22Rv1 (cell line): ENCODE measurements around the gene ARID3B.

ENCODE experiments used
- H3K27ac ChIP-seq: fragments of 450-650 bp; 2 replicates; pipeline ENCODE4 v1.5.1; 2017
- ZFX ChIP-seq: fragments of 450-650 bp; IDR thresholded peaks from 2 replicates; pipeline ENCODE4 v1.6.1; 2017; ENCODE audit warnings: antibody characterized with exemption, borderline replicate concordance
- TF ChIP-seq, protein P1 (sequence below): fragments of 450-650 bp; IDR thresholded peaks from 2 replicates; pipeline ENCODE4 v1.5.1; 2017; ENCODE audit warnings: mild to moderate bottlenecking

ARID3B gene

DNA sequence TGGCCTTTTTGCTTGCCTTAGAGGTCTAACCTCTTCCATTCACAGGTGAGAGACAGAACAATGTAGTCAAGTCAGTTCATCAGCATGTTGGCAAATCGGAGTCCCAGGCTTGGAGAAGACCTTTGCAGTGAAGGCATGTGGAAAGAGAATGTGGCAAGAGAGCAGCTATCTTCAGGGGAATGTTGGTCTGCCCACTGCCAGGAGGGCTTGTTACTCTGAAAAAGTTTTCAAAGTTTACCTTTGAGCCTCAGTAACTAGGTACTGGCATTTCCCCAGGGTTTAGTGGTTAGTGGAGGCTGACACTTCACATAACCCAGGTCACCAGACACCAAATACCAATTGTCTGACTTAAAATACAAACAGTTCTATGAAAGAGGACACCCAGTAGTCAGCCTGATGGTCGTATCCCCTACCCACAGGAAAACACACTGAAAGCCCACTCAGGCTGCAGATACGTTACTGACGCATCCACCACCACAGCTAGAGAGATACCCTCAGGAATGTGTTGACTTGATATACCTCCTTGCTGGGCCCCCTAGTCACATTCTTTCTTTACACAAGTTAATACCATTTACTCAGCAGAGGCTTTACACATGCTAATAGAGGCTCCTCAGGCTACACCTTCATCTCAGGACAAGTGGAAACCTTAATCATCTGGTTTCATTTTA is 9.7 kb upstream of the ARID3B start:
- H3K27ac ChIP-seq: no peak overlapping the region
- TF ChIP-seq, protein P1, sequence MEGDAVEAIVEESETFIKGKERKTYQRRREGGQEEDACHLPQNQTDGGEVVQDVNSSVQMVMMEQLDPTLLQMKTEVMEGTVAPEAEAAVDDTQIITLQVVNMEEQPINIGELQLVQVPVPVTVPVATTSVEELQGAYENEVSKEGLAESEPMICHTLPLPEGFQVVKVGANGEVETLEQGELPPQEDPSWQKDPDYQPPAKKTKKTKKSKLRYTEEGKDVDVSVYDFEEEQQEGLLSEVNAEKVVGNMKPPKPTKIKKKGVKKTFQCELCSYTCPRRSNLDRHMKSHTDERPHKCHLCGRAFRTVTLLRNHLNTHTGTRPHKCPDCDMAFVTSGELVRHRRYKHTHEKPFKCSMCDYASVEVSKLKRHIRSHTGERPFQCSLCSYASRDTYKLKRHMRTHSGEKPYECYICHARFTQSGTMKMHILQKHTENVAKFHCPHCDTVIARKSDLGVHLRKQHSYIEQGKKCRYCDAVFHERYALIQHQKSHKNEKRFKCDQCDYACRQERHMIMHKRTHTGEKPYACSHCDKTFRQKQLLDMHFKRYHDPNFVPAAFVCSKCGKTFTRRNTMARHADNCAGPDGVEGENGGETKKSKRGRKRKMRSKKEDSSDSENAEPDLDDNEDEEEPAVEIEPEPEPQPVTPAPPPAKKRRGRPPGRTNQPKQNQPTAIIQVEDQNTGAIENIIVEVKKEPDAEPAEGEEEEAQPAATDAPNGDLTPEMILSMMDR: no peak
- no peak for TF ChIP-seq ZFX

DNA sequence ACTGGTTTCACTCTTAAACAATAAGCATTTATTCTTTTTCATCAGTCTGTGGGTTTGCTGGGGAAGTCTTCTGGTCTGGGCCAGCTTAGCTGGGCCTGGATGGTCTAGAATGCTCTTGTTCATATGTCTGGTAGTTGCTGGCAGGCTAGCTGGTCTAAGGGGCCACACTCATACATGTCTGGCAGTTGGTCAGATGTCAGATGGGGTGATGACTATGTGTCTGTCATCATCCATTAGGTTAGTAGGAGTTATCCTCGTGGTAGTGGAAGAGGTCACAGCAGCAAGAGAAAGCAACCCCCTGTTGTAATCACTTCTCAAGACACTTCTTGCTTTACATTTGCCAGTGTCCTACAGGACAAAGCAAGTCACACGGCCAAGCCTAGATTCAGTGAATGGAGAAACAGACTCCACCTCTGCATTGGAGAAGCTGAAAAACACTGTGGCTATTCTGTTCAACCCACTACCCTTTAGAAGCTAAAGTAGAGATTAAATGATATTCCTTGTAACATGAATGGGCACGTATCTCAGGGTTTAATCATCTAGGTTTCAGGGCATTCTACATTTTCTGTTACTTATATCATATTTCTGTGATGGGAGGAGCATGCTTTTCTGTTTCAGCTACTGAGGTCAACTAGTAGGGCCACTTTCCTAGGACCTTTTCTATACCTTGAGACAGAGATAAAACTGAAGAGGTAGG is 5.5 kb upstream of the ARID3B start:
- H3K27ac ChIP-seq: no peak overlapping the region
- TF ChIP-seq, protein P1: no peak
- TF ChIP-seq ZFX: no peak

DNA sequence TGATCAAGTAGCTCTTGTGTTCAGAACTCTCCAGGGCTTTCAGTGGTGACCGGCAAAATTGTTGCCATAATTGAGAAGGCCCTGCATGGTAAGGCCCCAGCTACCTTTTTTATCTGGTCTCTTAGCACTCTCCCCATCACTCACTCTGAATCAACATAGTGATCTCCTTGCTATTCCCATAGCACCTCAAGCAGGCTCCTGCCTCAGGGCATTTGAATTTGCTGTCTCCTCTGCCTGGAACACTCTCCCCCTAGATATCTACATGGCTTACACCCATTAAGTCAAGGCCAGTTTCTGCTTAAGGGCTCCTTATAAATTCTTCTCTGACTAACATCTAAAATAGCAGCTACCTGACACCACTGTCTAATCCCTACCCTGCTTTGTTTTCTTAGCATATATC is 3.3 kb upstream of the ARID3B start:
- no peak overlapping the region for H3K27ac ChIP-seq
- TF ChIP-seq ZFX: no peak
- TF ChIP-seq, protein P1: no peak

DNA sequence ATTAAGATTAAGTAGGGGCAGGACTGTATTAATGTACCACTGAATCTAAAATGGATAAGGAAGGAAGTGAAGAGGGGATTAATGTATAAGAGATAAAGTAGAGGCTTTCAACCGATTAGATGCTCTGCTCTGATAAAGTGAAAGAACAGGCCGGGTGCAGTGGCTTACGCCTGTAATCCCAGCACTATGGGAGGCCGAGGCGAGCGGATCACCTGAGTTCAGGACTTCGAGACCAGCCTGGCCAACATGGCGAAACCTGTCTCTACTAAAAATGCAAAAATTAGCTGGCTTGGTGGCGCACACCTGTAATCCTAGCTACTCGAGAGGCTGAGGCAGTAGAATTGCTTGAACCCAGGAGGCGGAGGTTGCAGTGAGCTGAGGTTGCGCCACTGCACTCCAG is 1.5 kb upstream of the ARID3B start:
- peak overlapping the region; percentile 92 for H3K27ac ChIP-seq

DNA sequence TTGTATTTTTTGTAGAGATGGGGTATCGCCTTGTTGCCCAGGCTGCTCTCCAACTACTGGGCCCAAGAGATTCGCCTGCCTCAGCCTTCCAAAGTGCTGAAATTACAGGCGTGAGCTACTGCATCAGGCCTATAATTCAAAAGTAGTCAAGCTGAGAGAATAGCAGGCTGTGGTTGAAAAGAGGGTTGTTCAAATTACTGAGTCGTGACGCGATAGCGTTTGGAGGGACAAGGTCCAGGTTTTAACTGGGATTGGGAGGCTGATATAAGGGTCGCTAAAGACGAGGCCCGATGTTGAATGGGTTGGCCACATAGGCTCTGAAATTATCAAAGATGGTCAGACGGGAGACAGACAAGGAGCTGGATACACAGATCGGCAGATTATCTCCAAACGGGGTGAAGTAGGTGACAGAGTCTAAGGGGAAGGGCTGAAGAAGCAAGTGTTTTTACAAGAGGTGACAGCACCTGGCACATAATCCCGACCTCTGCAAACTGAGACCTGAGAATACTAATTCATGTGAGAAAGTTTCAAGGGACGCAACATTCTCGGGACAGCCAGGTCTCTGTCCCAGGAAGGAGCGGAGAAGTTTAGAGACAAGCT is 759 bp upstream of the ARID3B start:
- H3K27ac ChIP-seq: peak overlapping the region; percentile 92
- TF ChIP-seq ZFX: no peak
- TF ChIP-seq, protein P1: no peak

DNA sequence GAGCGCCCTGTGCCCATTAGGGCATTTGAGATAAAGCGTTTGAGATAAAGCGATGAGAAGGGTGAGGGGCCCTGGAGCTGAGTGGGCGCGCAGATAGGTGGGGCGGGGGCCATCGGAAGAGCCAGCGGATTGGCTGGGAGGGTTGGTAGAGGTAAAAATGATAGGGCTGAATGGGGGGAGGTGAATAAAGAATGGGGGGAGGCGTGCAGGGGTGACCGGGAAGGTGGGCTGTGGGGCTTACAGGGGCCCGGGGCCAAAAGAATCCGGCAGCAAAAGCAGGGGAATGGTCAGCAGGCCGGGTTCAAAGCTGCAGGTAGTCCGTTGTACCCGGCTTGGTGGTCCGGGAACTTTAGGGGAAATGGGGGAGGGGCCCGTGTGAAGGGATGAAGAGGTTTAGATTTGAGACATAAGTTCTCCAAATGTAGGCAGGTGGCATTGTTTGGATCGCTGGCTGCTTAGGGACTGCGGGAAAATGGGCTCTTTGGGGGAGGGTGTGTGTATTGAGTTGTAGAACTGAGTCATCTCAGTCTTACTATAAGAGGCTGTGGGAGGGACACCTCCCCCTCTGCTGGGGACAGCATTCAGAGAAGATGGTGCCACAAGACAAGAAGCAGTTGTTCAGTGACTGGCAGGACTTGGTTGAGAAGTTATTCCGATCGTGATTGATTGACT is 610 bp downstream of the ARID3B start:
- H3K27ac ChIP-seq: peak overlapping the region; percentile 92

More for the DNA sequence above, 610 bp downstream of the ARID3B start:
- TF ChIP-seq ZFX: no peak
- TF ChIP-seq, protein P1: no peak
